ENCODE measurements around the gene SLC51A.

The SLC51A gene

DNA sequence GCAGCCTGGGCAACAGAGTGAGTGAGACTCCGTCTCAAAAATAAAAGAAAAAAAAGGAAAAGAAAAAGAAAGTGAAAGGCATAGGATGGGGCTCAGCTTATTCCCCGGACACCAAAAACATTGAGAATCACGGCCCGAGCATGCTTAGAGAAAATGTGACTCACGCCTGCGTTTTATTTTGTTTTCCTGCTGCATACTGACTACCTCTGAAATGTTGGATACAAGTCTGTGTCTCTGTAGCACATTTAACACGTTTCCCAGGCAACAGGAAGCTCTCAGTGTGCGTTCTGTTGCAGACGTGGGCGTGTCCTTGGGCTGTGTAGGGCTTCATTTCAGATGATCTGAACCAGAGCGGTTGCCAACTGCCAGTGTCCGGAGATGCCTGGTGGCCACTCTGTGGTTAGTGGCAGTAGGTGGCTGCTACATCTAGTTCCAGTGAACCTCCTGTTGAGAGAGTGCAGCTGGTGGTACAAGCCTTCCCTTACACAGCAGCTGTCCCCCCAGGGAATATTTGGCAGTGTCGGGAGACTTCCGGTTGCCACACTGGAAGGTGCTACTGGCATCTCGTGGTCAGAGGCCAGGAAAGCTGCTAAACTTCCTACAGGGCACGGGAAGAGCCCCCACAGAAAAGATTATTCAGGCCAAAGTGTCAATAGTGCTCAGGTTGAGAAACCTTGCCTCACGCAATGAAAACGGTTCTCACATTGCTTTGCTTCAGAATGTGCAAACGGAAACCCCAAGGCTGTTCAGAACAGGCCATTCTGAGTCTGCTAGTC is 3.0 kb downstream of the SLC51A start:
- TF ChIP-seq GATA2 (IDR thresholded peaks at IDR 0.05; ENCODE audit: low read depth, low read length) (no peak), GATA3 (IDR thresholded peaks at IDR 0.05; ENCODE audit: low read depth, low read length) (no peak)

DNA sequence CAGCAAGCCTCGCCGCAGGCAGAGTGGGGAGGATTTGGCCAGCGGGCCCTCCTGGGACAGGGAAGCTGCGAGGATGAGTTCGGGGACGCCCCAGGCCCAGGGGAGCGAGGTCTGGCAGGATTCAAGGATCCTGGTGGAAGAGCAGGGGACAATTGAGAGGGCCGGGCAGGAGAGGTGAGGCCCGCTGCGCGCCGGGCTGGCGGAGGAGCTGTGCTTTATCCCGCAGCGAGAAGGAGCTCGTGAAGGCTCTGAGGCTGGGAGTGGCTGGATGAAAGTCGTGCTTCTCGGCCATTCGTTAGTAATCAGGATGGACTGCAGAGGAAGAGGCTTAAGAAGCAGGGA is 3.6 kb downstream of the SLC51A start:
- TF ChIP-seq GATA3 (IDR thresholded peaks at IDR 0.05; ENCODE audit: low read depth, low read length) = no peak
- no peak for TF ChIP-seq GATA2 (IDR thresholded peaks at IDR 0.05; ENCODE audit: low read depth, low read length)

DNA sequence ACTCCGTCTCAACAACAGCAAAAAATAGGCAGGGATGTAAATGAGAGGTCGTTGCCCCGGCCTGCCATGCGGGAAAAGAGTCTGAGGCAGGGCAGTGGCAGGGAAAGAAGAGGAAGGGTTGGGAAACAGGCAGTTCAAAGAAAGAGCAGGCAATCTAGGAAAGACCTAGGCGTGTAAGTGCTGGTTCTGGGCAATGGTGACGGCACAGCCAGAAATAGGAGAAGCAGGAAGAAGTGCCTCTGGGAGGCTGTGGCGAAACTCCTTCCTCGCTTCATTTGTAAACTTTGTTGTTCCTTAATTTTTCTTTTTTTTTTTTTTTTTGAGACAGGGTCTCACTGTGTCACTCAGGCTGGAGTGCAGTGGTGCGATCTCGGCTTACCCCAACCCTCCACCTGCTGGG is 4.3 kb downstream of the SLC51A start:
- TF ChIP-seq GATA2 (IDR thresholded peaks at IDR 0.05; ENCODE audit: low read depth, low read length) (no peak), GATA3 (IDR thresholded peaks at IDR 0.05; ENCODE audit: low read depth, low read length) (no peak)

DNA sequence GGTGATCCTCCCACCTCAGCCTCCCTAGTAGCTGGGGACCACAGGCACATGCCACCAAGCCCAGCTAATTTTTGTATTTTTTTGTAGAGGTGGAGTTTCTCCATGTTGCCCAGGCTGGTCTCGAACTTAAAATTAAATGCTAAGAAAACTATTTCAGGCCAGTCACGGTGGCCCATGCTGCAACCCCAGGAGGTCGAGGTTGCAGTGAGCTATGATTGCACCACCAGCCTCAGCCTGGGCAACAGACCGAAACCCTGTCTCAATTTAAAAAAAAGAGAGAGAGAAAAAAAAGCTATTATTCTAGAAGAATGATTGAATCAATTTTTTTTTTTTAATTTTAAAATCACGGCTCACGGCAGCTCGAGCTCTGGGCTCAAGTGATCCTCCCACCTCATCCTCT is 4.7 kb downstream of the SLC51A start:
- no peak for TF ChIP-seq GATA2 (IDR thresholded peaks at IDR 0.05; ENCODE audit: low read depth, low read length)
- TF ChIP-seq GATA3 (IDR thresholded peaks at IDR 0.05; ENCODE audit: low read depth, low read length) = no peak

DNA sequence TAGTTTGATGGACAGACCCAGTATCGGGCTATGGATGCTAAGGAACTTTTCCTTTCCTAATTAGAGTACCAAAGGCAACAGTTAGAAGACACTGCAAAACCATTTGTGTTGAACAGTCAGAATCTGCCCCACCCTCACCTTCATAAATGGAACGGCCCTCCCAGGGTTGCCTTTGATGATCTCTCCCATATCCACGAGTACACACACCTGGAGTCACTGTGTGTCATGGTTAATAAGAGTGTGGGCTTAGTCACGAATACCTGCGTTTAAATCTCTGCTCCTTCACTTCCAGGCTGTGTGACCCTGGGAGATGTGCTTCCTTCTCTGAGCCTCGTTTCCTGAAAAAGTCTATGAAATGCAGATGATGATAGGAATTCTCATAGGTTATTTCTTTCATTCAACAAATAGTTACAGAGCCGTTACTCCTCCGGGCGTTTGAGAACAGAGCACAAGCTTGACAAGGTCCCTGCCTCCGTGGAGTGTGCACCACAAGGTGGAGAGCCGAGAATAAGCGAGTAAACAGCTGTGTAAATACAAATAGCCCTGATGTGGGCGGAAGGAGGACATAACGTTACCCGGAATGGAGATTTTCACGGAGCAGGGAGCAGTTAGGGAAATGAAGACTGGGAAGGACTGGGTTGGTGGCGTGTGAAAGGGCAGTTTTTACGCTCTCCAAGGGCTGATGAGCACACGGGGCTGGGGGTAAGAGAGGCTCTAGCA is 6.7 kb downstream of the SLC51A start:
- TF ChIP-seq GATA2 (IDR thresholded peaks at IDR 0.05; ENCODE audit: low read depth, low read length) (no peak), GATA3 (IDR thresholded peaks at IDR 0.05; ENCODE audit: low read depth, low read length) (no peak)

DNA sequence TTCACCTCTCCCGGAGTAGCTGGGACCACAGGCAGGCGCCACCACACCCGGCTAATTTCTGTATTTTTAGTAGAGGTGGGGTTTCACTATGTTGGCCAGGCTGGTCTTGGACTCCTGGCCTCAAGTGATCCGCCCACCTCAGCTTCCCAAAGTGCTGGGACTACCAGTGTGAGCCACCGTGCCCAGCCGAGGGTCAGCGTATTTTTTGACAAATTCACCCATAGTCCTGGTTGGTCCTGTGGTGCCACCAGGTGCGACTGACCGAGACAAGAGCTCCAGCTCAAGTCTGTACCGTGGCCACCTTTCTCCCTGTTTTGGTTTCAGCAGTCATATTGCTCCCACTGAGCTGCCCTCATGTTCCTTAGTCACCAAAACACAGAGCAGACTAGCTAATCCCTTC is 8.8 kb downstream of the SLC51A start:
- TF ChIP-seq GATA3 (IDR thresholded peaks at IDR 0.05; ENCODE audit: low read depth, low read length) (no peak), GATA2 (IDR thresholded peaks at IDR 0.05; ENCODE audit: low read depth, low read length) (no peak)

DNA sequence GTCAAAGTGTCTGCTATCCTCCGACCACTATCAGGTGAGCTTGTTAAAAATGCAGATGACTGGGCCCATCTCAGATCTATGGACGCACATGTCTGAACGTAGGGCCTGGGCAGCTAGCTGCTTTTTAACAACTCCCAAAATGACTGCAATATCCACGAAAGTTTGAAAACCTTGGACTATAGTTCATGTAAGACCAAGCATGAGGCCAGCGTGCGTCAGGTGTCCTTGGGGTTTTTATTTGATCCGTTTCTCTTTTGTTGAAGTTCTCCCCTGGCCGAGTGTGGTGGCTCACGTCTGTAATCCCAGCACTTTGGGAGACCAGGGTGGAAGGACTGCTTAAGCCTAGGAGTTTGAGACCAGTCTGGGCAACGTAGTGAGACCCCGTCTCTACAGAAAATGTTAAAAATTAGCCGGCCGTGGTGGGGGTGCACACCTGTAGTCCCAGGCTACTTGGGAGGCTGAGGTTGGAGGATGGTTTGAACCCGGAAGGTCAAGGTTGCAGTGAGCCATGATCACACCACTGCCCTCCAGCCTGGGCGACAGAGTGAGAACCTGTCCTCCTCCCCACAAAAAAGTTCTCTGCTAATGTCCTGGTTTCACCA is 9.5 kb downstream of the SLC51A start:
- TF ChIP-seq GATA2 (IDR thresholded peaks at IDR 0.05; ENCODE audit: low read depth, low read length) = no peak
- no peak for TF ChIP-seq GATA3 (IDR thresholded peaks at IDR 0.05; ENCODE audit: low read depth, low read length)

DNA sequence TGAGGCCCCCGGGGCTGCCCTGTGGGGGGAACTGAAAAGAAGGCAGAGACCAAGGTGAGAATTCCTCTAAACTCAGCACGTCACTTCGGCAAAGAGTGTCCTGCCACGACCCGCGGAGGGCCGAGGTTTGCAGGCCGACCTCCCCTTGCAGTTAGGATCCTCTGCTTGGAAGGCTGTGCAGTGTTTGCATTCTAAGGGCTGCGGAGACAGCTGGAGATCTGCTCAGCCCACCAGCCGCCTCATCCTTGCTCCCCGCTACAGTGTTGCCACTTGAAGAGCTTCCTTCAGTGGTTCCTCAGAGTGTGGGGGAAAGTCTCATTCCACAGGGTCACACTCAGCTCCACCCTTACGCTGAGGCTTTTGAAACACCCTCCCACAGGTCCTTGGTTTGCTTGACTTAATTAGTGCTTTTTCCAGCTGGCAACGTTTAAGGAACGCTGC is 10.8 kb downstream of the SLC51A start:
- no peak for TF ChIP-seq GATA2 (IDR thresholded peaks at IDR 0.05; ENCODE audit: low read depth, low read length)

DNA sequence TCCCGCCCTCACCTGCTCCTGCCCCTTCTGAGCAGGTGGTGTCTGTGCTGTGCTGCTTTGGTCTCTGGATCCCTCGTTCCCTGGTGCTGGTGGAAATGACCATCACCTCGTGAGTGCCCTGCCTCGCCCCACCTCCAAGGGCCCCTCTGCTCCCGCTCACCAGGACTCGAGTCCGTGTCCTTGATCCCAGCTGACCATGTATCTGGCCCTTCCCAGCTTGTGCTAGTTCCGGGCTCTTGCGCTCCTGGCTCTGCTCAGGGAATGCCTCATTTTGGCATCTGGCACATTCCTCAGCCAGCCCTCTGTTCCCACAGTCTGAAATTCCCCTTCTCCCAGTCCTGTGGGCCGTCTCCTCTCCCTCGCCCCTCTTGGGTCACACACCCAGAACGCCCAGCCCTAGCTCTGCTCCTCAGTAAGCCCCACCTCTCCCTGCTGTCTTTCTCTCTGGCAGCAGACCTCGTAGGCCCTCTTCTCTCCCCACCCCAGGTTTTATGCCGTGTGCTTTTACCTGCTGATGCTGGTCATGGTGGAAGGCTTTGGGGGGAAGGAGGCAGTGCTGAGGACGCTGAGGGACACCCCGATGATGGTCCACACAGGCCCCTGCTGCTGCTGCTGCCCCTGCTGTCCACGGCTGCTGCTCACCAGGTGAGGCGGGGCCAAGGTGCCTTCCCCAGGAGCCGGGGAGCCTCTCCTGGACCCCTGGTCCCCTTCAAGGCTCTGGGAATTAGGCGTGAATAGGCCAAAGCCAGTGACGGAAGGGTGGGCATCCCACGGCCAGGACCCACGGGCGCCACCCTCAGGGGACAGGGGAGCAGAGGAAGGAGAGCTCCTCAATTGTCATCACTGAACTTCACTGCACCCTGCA is 11.5 kb downstream of the SLC51A start:
- no peak for TF ChIP-seq GATA2 (IDR thresholded peaks at IDR 0.05; ENCODE audit: low read depth, low read length)
- no peak for TF ChIP-seq GATA3 (IDR thresholded peaks at IDR 0.05; ENCODE audit: low read depth, low read length)

DNA sequence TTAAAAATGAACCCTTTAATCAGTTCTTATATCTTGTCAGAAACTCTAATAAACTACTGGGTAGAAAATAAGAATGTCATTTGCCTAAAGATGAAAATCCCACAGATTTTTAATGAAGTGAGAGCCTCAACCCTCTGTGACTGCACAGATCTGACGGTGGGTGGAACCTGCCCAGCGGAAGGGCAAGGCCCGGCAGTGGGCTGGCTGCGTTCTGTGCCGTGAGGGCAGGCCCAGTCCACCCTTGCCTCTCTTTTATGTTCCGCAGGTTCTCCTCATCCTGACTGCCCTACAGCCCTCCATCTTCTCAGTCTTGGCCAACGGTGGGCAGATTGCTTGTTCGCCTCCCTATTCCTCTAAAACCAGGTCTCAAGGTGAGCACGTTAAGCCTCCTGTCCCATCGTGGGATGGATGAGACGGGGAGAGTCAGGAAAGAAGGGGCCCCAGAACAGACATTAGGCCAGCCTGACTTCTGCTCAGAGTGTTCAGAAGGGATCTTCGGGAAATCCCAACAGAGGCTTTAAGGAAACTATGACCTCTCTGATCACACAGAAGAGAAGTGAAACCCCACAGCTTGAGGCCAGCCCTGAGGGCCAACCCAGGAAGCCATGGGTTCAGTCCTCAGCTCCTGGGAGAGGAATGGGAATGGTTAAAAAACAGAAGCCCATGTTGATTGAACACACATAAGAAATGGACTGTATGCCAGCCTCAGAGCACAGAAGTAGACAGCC is 16.0 kb downstream of the SLC51A start:
- TF ChIP-seq GATA3 (IDR thresholded peaks at IDR 0.05; ENCODE audit: low read depth, low read length) = no peak
- no peak for TF ChIP-seq GATA2 (IDR thresholded peaks at IDR 0.05; ENCODE audit: low read depth, low read length)

DNA sequence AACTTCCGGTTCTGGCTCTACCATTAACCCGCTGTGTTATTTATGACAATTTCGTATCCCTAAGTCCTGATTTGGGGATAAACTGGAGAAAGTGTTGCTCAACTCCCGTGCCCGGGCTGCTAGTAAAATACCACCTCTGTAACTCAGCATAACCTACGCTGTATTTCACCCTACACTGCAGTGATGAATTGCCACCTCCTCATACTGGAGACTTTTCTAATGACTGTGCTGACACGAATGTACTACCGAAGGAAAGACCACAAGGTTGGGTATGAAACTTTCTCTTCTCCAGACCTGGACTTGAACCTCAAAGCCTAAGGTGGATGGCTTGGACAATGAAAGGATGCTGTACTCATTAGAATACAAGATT is 16.5 kb downstream of the SLC51A start:
- TF ChIP-seq GATA3 (IDR thresholded peaks at IDR 0.05; ENCODE audit: low read depth, low read length) (no peak), GATA2 (IDR thresholded peaks at IDR 0.05; ENCODE audit: low read depth, low read length) (no peak)

DNA sequence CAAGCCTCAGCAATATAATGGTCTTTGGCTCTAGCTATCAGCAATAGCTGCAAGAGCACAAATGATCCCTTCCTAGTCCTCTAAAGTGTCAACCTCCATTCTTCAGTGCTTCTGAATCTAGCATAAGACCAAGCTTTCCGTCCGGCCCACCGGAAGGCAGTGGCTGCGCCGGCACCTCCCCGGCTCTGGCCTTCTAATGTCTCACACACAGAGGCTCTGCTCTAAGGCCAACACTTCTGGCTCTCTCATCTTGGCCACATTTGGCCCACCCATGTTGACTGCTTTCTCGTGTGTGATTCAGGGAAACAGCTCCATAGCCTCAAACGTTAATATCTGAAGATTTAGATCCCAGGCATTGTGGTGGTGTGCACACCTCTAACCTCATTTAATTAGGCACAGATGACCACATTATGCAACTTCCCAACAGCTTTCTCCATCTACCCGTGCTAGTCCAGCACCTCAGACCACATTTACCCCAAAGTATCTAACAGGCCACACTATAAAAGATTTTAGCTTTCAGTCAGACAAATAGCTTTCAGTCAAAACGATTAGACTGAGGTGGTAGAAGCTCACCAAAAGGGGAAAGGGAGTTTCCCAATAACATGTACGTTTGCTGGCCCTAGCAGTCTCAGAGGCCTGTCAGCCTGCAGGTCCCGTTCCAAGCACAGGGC is 19.3 kb downstream of the SLC51A start:
- TF ChIP-seq GATA3 (IDR thresholded peaks at IDR 0.05; ENCODE audit: low read depth, low read length) = no peak
- no peak for TF ChIP-seq GATA2 (IDR thresholded peaks at IDR 0.05; ENCODE audit: low read depth, low read length)

DNA sequence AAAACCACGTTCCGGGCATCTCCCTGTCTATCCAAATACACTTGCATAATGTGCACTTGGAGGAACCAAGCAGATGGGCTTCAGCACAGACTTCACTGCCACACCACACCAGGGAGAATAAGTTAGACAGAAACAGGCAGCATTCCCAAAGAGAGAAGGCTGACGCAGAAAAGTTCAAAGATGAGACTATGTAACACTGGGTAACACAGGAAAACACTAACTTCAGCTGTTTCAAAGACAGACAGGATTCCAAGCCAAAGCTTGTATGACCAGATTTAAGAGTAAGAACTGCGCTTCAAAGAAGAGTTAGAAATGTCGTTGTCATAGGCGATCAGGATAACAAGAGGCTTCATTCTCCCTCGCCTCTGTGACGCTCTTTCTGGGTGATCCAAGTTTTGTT is 19.9 kb downstream of the SLC51A start:
- TF ChIP-seq GATA3 (IDR thresholded peaks at IDR 0.05; ENCODE audit: low read depth, low read length) = no peak
- no peak for TF ChIP-seq GATA2 (IDR thresholded peaks at IDR 0.05; ENCODE audit: low read depth, low read length)
